ENCODE measurements around the gene RPL35A. TPM values are rescaled to one million over a fixed set of nuclear protein-coding genes. Genes with fewer than 3 reads are reported as not detected.
"Not testable (repeated sequence)": the region's sequence is repeated elsewhere in the genome, so short reads cannot be mapped to it uniquely, and the experiment has no call there.

The RPL35A gene
- total RNA-seq, 1 donor, result 1,042 TPM

GRCh38 chr3:197908957-197909701 lies 40.9 kb upstream of the RPL35A start:
- no peak for TF ChIP-seq CTCF (IDR thresholded peaks at IDR 0.05; ENCODE audit: insufficient read depth, low read length)
- H3K4me3 ChIP-seq (ENCODE audit: low read depth, low read length), result no peak overlapping the region
- DNase-seq (ENCODE audit: low read depth), result peak; percentile 26

GRCh38 chr3:197912741-197913476 lies 37.1 kb upstream of the RPL35A start:
- no peak for DNase-seq (ENCODE audit: low read depth)
- TF ChIP-seq CTCF (IDR thresholded peaks at IDR 0.05; ENCODE audit: insufficient read depth, low read length), result no peak
- H3K4me3 ChIP-seq (ENCODE audit: low read depth, low read length), result no peak overlapping the region

- no peak for DNase-seq (ENCODE audit: low read depth)
- H3K4me3 ChIP-seq (ENCODE audit: low read depth, low read length), result no peak overlapping the region
- TF ChIP-seq CTCF (IDR thresholded peaks at IDR 0.05; ENCODE audit: insufficient read depth, low read length), result no peak
Observed at GRCh38 chr3:197913641-197914380, 36.2 kb upstream of the RPL35A start.

GRCh38 chr3:197921429-197922275 lies 28.3 kb upstream of the RPL35A start:
- DNase-seq (ENCODE audit: low read depth); H3K4me3 ChIP-seq (ENCODE audit: low read depth, low read length): not testable (repeated sequence)

GRCh38 chr3:197926418-197926817 lies 23.6 kb upstream of the RPL35A start:
- no peak overlapping the region for H3K4me3 ChIP-seq (ENCODE audit: low read depth, low read length)
- no peak for TF ChIP-seq CTCF (IDR thresholded peaks at IDR 0.05; ENCODE audit: insufficient read depth, low read length)
- DNase-seq (ENCODE audit: low read depth), result no peak

- not testable (repeated sequence) for H3K4me3 ChIP-seq (ENCODE audit: low read depth, low read length); DNase-seq (ENCODE audit: low read depth)
Observed at GRCh38 chr3:197927578-197927977, 22.4 kb upstream of the RPL35A start.

GRCh38 chr3:197936819-197937384 lies 13.1 kb upstream of the RPL35A start:
- TF ChIP-seq CTCF (IDR thresholded peaks at IDR 0.05; ENCODE audit: insufficient read depth, low read length), result no peak
- no peak for DNase-seq (ENCODE audit: low read depth)

More at GRCh38 chr3:197936819-197937384, 13.1 kb upstream of the RPL35A start:
- no peak overlapping the region for H3K4me3 ChIP-seq (ENCODE audit: low read depth, low read length)

Data from fibroblast of the aortic adventitia (primary cell).